ENCODE data around the gene ZNF367. TPM values are rescaled to one million over a fixed set of nuclear protein-coding genes. Genes with fewer than 3 reads are reported as not detected.
A peak's percentile ranks its signal among the peaks of the same experiment; 100 is the strongest.

Gene ZNF367
- total and polyA plus RNA-seq, 2 donors (not counting 3 experiments of a cell fraction or from before 2014, with no cell fraction given): 1.7 to 10.0 TPM

GRCh38 chr9:96449523-96449844 lies 31.3 kb upstream of the ZNF367 start:
- intact Hi-C loops (cut with micrococcal nuclease) (no loop called here), dilution Hi-C loops (cut with MboI; ENCODE audit: extremely low pct_ligation_motif_present, low sequenced_read_pairs) (no loop called here)
- no peak overlapping the region for H3K27ac ChIP-seq (ENCODE audit: insufficient read depth, low read depth, low read length)
- FAIRE-seq: peak; percentile 4
- BruUV-seq (replicated peaks): no TSS peak
- H4K20me1 ChIP-seq (replicated peaks; ENCODE audit: control insufficient read depth, extremely low read depth, insufficient read depth, low read length): no peaks in the 10 kb centered on the region
- peaks cover 4% of the 10 kb centered on the region for H3K79me2 ChIP-seq (ENCODE audit: control insufficient read depth, insufficient read depth, low read length)
- H3K36me3 ChIP-seq (ENCODE audit: control insufficient read depth in 2 of 2, extremely low read depth in 1 of 2, insufficient read depth in 2 of 2, low read length in 2 of 2): no peaks in the 10 kb centered on the region
- ChIA-PET CTCF (interaction anchor here (0.7 to 4.5 kb wide), 9 partner anchors 7 to 217 kb away, joined by 3 to 34 read pairs (median 3); no protein-coding TSS in a partner anchor), POLR2A (interaction anchor here (0.6 kb wide), 1 partner anchor 196 kb away, joined by 6 read pairs; no protein-coding TSS in a partner anchor)
- peaks cover 0 to 2% of the 10 kb centered on the region in 2 experiments for H3K27me3 ChIP-seq (ENCODE audit: control insufficient read depth in 2 of 2, insufficient read depth in 2 of 2, low read length in 2 of 2)
- peak overlapping the region; percentile 75 for H2AFZ ChIP-seq (ENCODE audit: low read depth, low read length)
- H3K9me3 ChIP-seq (replicated peaks; ENCODE audit: control insufficient read depth, insufficient read depth, low read length): no peaks in the 10 kb centered on the region
- H3K9ac ChIP-seq (replicated peaks; ENCODE audit: extremely low read depth, insufficient read depth, low read length): no peak overlapping the region
- peaks cover 7% of the 10 kb centered on the region for H3K4me1 ChIP-seq (ENCODE audit: control insufficient read depth, extremely low read depth, insufficient read depth, low read length)
- H3K4me2 ChIP-seq (ENCODE audit: insufficient read depth, low read length): peak overlapping the region; percentile 67
- DNase-seq (ENCODE audit: low read depth, low spot score): no peak
- no peak for TF ChIP-seq MYC (IDR thresholded peaks at IDR 0.05; ENCODE audit: low read depth, low read length)
- TF ChIP-seq CTCF (IDR thresholded peaks at IDR 0.05; ENCODE audit: extremely low read depth in 1 of 2, insufficient read depth in 1 of 2, low read depth in 1 of 2, low read length in 2 of 2): no peak
- TF ChIP-seq GATA2 (IDR thresholded peaks at IDR 0.05; ENCODE audit: insufficient read depth, insufficient read length, low read depth, low read length): no peak
- no peak for TF ChIP-seq JUN (IDR thresholded peaks at IDR 0.05; ENCODE audit: borderline replicate concordance, insufficient read depth, insufficient read length, low read depth)
- no peak for TF ChIP-seq FOS (IDR thresholded peaks at IDR 0.05; ENCODE audit: borderline replicate concordance, insufficient read depth, low read length)
- no peak for TF ChIP-seq POLR2A (IDR thresholded peaks at IDR 0.05; ENCODE audit: low read depth, low read length)
- TF ChIP-seq POLR2AphosphoS5 (IDR thresholded peaks at IDR 0.05; ENCODE audit: insufficient read depth, low read depth, low read length): no peak
- TF ChIP-seq EZH2 (IDR thresholded peaks at IDR 0.05; ENCODE audit: borderline replicate concordance, low read depth, low read length, severe bottlenecking): no peak
- TF ChIP-seq MAX (IDR thresholded peaks at IDR 0.05; ENCODE audit: insufficient read depth, insufficient read length): no peak
- H3K9me1 ChIP-seq (replicated peaks; ENCODE audit: control insufficient read depth, extremely low read depth, insufficient read depth, low read length): no peaks in the 10 kb centered on the region
- H3K4me3 ChIP-seq (replicated peaks in 1 of 3; ENCODE audit: insufficient read depth in 1 of 3, low read depth in 1 of 3, low read length in 3 of 3): peak overlapping the region in 2 of 3 experiments; percentile 20 to 39

All from endothelial cell of umbilical vein (primary cell).